Measurements from ENCODE around the gene PRSS38.

DNA sequence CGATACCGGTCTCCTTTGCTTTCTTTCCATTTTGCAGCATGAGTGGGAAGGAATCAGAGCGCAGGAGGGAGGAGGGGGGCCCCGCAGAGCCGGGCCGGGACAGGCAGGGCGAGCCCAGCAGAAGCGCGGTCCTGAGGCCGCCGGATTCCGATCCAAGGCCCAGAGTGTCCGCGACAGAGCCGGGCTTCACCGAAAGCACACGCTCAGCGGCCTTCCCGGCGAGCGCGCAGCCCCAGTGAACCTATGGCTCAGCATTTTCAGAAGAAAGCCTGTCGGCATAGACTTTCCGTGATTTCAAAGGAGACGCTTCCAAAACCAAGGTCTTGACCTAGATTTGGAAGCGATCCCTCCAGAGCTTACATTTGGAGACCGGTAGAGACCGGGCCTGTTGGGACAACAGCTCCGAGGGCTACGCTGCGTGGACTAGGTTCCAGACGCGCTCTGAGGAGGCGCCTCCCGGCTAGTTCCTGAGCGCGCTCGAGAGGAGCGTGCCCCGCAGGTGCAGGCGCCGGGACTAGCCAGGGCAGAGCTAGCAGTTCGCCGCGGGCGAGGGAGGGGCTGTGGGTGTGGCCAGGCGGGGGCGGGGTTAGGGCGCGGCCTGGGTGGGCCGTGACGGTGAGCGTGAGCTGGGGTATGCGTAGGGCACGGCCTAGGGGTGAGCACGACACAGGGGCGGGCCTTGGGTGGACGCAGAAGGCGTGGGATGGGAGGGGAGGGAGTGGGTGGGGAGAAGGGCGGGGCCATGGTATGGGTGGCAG is 27.8 kb upstream of the PRSS38 start:
- TF ChIP-seq, protein P1, sequence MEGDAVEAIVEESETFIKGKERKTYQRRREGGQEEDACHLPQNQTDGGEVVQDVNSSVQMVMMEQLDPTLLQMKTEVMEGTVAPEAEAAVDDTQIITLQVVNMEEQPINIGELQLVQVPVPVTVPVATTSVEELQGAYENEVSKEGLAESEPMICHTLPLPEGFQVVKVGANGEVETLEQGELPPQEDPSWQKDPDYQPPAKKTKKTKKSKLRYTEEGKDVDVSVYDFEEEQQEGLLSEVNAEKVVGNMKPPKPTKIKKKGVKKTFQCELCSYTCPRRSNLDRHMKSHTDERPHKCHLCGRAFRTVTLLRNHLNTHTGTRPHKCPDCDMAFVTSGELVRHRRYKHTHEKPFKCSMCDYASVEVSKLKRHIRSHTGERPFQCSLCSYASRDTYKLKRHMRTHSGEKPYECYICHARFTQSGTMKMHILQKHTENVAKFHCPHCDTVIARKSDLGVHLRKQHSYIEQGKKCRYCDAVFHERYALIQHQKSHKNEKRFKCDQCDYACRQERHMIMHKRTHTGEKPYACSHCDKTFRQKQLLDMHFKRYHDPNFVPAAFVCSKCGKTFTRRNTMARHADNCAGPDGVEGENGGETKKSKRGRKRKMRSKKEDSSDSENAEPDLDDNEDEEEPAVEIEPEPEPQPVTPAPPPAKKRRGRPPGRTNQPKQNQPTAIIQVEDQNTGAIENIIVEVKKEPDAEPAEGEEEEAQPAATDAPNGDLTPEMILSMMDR (IDR thresholded peaks at IDR 0.05; ENCODE audit: low read depth, low read length), result no peak
- no peak for TF ChIP-seq EZH2phosphoT487 (IDR thresholded peaks at IDR 0.05; ENCODE audit: low read depth)

Data from OCI-LY3 (cell line).